MCF 10A (cell line): ENCODE results near the gene TULP3. TPM values are rescaled to one million over a fixed set of nuclear protein-coding genes. Genes with fewer than 3 reads are reported as not detected.

ENCODE experiments used
- BruUV-seq: library from RNA; stranded (reverse); fragments of 400-500 nt; replicated peaks from 2 replicates; lab custom pipeline; 2021; lab: Mats Ljungman, UMichigan
- CTCF ChIA-PET: fragments of 300-600 bp; sonication (Branson Sonifier 250); formaldehyde crosslinking; extraction: SDS; loops from one replicate; lab custom pipeline; 2021; ENCODE audit warnings: antibody characterized with exemption, inconsistent platforms; lab: Yijun Ruan, JAX
- POLR2A ChIA-PET: fragments of 300-600, 350-650 bp; sonication (Branson Sonifier 250); formaldehyde crosslinking; extraction: SDS; loops from one replicate; lab custom pipeline; 2020; ENCODE audit warnings: antibody characterized with exemption, inconsistent platforms; lab: Yijun Ruan, JAX
- DNase-seq: peaks from one replicate; pipeline ENCODE4 v3.0.0-alpha.2; 2018; ENCODE audit not compliant: unreplicated experiment
- H3K27ac Mint-ChIP-seq: one replicate; pipeline ENCODE4 v1.8.0; 2022; ENCODE audit warnings: mild to moderate bottlenecking, low read depth, mixed read lengths; ENCODE audit not compliant: unreplicated experiment
- H3K27me3 Mint-ChIP-seq: one replicate; pipeline ENCODE4 v1.8.0; 2022; ENCODE audit warnings: mixed read lengths; ENCODE audit not compliant: insufficient read depth, unreplicated experiment
- H3K36me3 Mint-ChIP-seq: one replicate; pipeline ENCODE4 v1.8.0; 2022; ENCODE audit warnings: mild to moderate bottlenecking, moderate library complexity, mixed read lengths; ENCODE audit not compliant: insufficient read depth, unreplicated experiment
- H3K4me1 Mint-ChIP-seq: one replicate; pipeline ENCODE4 v1.8.0; 2022; ENCODE audit warnings: mixed read lengths; ENCODE audit not compliant: insufficient read depth, unreplicated experiment
- H3K4me3 Mint-ChIP-seq: one replicate; pipeline ENCODE4 v1.8.0; 2022; ENCODE audit warnings: mild to moderate bottlenecking, moderate library complexity, mixed read lengths; ENCODE audit not compliant: unreplicated experiment
- H3K9me3 Mint-ChIP-seq: one replicate; pipeline ENCODE4 v1.8.0; 2022; ENCODE audit warnings: mixed read lengths; ENCODE audit not compliant: unreplicated experiment
- CTCF ChIP-seq: fragments of 200-600 bp; IDR thresholded peaks from one replicate; pipeline ENCODE4 v1.8.0; 2022; ENCODE audit warnings: antibody characterized with exemption, mild to moderate bottlenecking; ENCODE audit not compliant: unreplicated experiment
- intact Hi-C: fragments of 100-400 bp; cut with micrococcal nuclease; formaldehyde crosslinking; loops from 2 replicates; pipeline ENCODE4 v1.14.1; 2022
- total RNA-seq: library from RNA; stranded (reverse); gene quantifications from 2 replicates; pipeline ENCODE4 v1.2.3, GENCODE V29; 2022

TULP3 gene
- total RNA-seq, 1 experiment from 2014 or later: 36.2 TPM

- intact Hi-C loops: no loop called here
- H3K27me3 Mint-ChIP-seq: no peaks in the 10 kb centered on the region
- ChIA-PET CTCF (no interaction called here), POLR2A (interaction anchor here (1.7 kb wide), 1 partner anchor 21 kb away, joined by 5 read pairs; the partner anchor contains the start of gene TEAD4)
- DNase-seq: no peak
- H3K4me3 Mint-ChIP-seq: no peak overlapping the region
- peaks cover 55% of the 10 kb centered on the region for H3K36me3 Mint-ChIP-seq
- no peaks in the 10 kb centered on the region for H3K9me3 Mint-ChIP-seq
- TF ChIP-seq CTCF: no peak
- no TSS peak for BruUV-seq
- H3K4me1 Mint-ChIP-seq: no peaks in the 10 kb centered on the region
- no peak overlapping the region for H3K27ac Mint-ChIP-seq
Observed at GRCh38 chr12:2939191-2939590, 48.5 kb downstream of the TULP3 start.

DNA sequence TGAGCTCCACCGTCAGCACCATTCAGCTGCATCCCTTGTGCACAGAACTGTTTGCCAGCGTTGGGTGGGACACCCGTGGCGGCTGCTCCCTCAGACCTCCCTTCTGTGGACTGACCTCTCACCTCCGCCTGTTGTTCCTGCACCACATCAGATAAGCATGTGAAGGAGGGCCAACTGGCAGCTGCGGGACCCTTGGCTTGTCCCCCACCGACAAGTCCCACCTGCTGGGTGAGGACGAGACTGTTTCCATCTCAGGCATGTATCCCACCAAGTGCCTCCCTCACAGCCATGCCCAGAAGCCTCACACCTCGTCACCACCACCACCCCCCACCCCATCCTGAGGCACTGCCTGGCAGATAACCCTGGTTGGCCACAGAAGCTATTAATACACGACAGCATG, 49.9 kb downstream of the TULP3 start:
- no TSS peak for BruUV-seq
- no peak overlapping the region for H3K4me3 Mint-ChIP-seq
- DNase-seq: no peak
- H3K27me3 Mint-ChIP-seq: no peaks in the 10 kb centered on the region
- intact Hi-C loops: no loop called here
- no peak for TF ChIP-seq CTCF
- ChIA-PET CTCF (interaction anchor here (0.7 kb wide), 1 partner anchor 94 kb away, joined by 4 read pairs; no protein-coding TSS in a partner anchor), POLR2A (interaction anchor here (0.6 kb wide), 1 partner anchor 23 kb away, joined by 3 read pairs; no protein-coding TSS in a partner anchor)
- H3K4me1 Mint-ChIP-seq: no peaks in the 10 kb centered on the region
- no peak overlapping the region for H3K27ac Mint-ChIP-seq
- H3K36me3 Mint-ChIP-seq: peaks cover 41% of the 10 kb centered on the region
- no peaks in the 10 kb centered on the region for H3K9me3 Mint-ChIP-seq

- no peak for DNase-seq
- CTCF ChIA-PET: interaction anchor here (0.6 to 0.7 kb wide), 2 partner anchors 26 to 44 kb away, joined by 3 read pairs; no protein-coding TSS in a partner anchor
- no peak overlapping the region for H3K4me3 Mint-ChIP-seq
- H3K27me3 Mint-ChIP-seq: no peaks in the 10 kb centered on the region
- intact Hi-C loops: no loop called here
- no peaks in the 10 kb centered on the region for H3K4me1 Mint-ChIP-seq
- POLR2A ChIA-PET: interaction anchor here (0.7 kb wide), 1 partner anchor 68 kb away, joined by 3 read pairs; no protein-coding TSS in a partner anchor
- peaks cover 32% of the 10 kb centered on the region for H3K36me3 Mint-ChIP-seq
- no TSS peak for BruUV-seq
- no peak overlapping the region for H3K27ac Mint-ChIP-seq
- no peaks in the 10 kb centered on the region for H3K9me3 Mint-ChIP-seq
- no peak for TF ChIP-seq CTCF
Observed at GRCh38 chr12:2941524-2941923, 50.8 kb downstream of the TULP3 start.

GRCh38 chr12:2944401-2945047, 53.8 kb downstream of the TULP3 start:
- intact Hi-C loops: loop anchor here (1.0 kb wide), 1 partner anchor 59 kb away; no protein-coding TSS in a partner anchor
- no peaks in the 10 kb centered on the region for H3K9me3 Mint-ChIP-seq
- TF ChIP-seq CTCF: peak; percentile 84
- no peak overlapping the region for H3K27ac Mint-ChIP-seq
- H3K4me3 Mint-ChIP-seq: peak overlapping the region; percentile 70
- H3K27me3 Mint-ChIP-seq: no peaks in the 10 kb centered on the region
- DNase-seq: peak; percentile 68
- H3K36me3 Mint-ChIP-seq: peaks cover 12% of the 10 kb centered on the region
- no peaks in the 10 kb centered on the region for H3K4me1 Mint-ChIP-seq
- ChIA-PET POLR2A (interaction anchor here (0.7 to 1.6 kb wide), 3 partner anchors 71 to 112 kb away, joined by 3 read pairs; no protein-coding TSS in a partner anchor), CTCF (interaction anchor here (0.7 to 1.9 kb wide), 19 partner anchors 8 to 146 kb away, joined by 3 to 9 read pairs (median 4); no protein-coding TSS in a partner anchor)
- BruUV-seq: no TSS peak
